HG02840 (cell line): ENCODE data around the gene DNAJC19.
A peak's percentile ranks its signal among the peaks of the same experiment; 100 is the strongest.

Source experiments
- ATAC-seq: cut with Tn5 transposase; IDR thresholded peaks from one replicate; pipeline ENCODE4 v1.9.1; 2021; ENCODE audit warnings: mild to moderate bottlenecking, moderate library complexity, moderate number of reproducible peaks; ENCODE audit not compliant: unreplicated experiment, low FRiP score

Gene DNAJC19

GRCh38 chr3:180962530-180962929 lies 27.0 kb downstream of the DNAJC19 start:
- no peak for ATAC-seq

DNA sequence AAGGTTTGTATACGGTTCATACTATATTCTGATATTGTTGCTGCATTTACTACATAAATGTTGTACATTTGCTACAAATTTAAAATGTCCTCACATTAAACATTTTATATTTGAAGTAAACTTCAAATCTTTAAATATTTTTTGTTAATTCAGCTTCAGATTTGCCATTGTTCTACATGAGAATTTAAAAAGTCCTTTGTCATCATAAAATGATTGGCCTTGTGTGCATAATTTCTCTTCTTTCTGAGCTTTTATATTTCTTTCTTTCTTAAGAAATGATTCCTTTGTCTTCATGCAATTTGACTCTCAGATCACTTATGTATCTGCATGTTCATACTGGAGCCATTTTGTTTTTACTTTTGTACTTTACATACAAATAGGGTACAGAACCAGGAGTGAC lies 28.0 kb downstream of the DNAJC19 start:
- ATAC-seq, result no peak

GRCh38 chr3:180961087-180961486 lies 28.4 kb downstream of the DNAJC19 start:
- no peak for ATAC-seq

GRCh38 chr3:180959691-180960090 lies 29.8 kb downstream of the DNAJC19 start:
- no peak for ATAC-seq

GRCh38 chr3:180947761-180948390 lies 41.7 kb downstream of the DNAJC19 start:
- ATAC-seq, result peak; percentile 73

DNA sequence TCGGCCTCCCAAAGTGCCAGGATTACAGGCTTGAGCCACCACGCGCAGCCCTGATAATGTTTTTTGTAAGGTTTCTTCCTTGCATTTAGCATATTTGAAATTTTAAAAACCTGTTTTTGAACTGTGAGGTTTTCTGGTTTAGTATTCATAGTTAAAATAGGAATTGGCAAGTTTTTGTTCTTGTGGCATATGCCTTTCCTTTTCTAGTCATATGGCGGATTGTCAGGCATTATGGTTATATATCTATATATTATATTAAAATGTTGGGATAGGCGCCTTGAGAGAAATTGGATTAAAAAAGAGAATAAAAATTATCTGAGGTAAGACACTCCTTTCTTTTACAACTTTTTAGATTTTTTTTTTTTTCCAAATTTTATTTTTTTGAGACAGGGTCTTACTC lies 48.7 kb downstream of the DNAJC19 start:
- ATAC-seq, result no peak

DNA sequence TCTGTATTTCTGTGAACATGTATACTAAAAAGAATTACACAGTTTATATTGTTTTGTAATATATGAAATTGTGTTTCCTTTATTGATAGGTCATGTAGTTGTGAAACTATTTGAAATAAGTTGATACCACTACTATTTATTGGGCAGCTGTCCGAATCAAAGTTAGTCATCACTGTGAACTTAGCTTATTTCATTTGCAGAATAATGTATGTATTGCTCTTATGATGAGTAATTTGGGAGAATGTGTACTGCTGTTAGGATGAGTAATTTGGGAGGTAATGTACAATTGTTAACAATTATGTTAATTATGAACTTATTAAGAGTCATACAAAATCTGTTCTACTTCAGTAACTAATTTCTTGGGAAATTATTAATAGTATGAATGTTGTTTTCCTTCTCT lies 54.9 kb downstream of the DNAJC19 start:
- ATAC-seq, result no peak
